ENCODE measurements around the gene DNAJC6. TPM values are rescaled to one million over a fixed set of nuclear protein-coding genes. Genes with fewer than 3 reads are reported as not detected.

Gene DNAJC6
- total RNA-seq, 1 donor from 2014 or later: 21.9 TPM

DNA sequence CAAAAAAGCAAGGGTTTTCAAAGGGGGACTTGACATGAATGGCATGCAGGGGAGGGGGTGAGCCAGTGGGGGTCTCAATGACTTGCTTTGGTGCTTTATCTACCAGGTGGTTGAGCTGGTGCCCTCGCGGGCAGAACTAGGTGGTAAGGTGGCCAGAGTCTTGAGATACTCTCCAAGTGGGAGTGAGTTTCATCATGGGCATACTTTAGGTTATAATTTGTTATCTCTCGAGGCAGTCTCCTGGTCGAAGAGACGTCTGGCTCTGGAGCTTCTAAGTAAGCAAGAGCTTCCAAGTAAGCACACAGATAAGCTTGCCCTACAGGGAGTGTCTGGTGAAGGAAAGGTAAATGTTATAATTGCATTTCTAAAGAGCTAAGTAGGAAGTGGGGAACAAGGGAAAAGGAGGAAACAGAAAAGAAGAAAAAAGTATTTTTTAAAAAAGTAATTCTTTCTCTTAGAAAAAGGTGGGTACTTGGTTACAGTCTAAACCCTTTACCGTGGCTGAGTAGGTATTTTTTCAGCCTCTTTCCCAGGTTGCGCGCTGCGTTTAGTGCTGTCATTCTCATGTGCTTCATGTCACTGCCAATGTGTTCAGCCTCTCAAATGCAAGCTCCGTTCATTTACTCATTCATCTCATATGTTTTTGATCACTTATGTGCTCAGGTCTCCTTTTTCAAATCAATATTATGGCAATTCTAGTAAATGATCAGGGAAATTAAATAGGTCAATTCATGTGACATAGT is 31.6 kb upstream of the DNAJC6 start:
- H3K36me3 Mint-ChIP-seq: no peaks in the 10 kb centered on the region
- no peak overlapping the region for H3K9ac ChIP-seq
- no peak overlapping the region for H3K4me3 Mint-ChIP-seq
- H3K27me3 ChIP-seq: no peaks in the 10 kb centered on the region
- peaks cover 9% of the 10 kb centered on the region for H4K20me1 ChIP-seq (ENCODE audit: low read depth)
- no peaks in the 10 kb centered on the region for H3K36me3 ChIP-seq
- peaks cover 13% of the 10 kb centered on the region for H3K79me2 ChIP-seq (ENCODE audit: low read depth)
- peaks cover 67% of the 10 kb centered on the region for H3K4me1 ChIP-seq
- H3K27me3 Mint-ChIP-seq (ENCODE audit: insufficient read depth, low read depth): peaks cover 2% of the 10 kb centered on the region
- no peak overlapping the region for H3K4me3 ChIP-seq
- H3K27ac ChIP-seq: no peak overlapping the region
- H3F3A ChIP-seq (ENCODE audit: low read depth): peaks cover 49% of the 10 kb centered on the region
- H3K4me2 ChIP-seq: peak overlapping the region; percentile 80
- H2AFZ ChIP-seq (replicated peaks): no peak overlapping the region
- TF ChIP-seq EZH2 (IDR thresholded peaks at IDR 0.05): no peak
- no peak for TF ChIP-seq EZH2phosphoT487 (IDR thresholded peaks at IDR 0.05)
- TF ChIP-seq, protein P1, sequence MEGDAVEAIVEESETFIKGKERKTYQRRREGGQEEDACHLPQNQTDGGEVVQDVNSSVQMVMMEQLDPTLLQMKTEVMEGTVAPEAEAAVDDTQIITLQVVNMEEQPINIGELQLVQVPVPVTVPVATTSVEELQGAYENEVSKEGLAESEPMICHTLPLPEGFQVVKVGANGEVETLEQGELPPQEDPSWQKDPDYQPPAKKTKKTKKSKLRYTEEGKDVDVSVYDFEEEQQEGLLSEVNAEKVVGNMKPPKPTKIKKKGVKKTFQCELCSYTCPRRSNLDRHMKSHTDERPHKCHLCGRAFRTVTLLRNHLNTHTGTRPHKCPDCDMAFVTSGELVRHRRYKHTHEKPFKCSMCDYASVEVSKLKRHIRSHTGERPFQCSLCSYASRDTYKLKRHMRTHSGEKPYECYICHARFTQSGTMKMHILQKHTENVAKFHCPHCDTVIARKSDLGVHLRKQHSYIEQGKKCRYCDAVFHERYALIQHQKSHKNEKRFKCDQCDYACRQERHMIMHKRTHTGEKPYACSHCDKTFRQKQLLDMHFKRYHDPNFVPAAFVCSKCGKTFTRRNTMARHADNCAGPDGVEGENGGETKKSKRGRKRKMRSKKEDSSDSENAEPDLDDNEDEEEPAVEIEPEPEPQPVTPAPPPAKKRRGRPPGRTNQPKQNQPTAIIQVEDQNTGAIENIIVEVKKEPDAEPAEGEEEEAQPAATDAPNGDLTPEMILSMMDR (IDR thresholded peaks at IDR 0.05): no peak
- no peaks in the 10 kb centered on the region for H3K9me3 ChIP-seq (ENCODE audit: low read depth)
- peaks cover 28% of the 10 kb centered on the region for H3K4me1 Mint-ChIP-seq
- no peak overlapping the region for H3K27ac Mint-ChIP-seq
- no peaks in the 10 kb centered on the region for H3K9me3 Mint-ChIP-seq
- DNase-seq (ENCODE audit: low spot score): no peak

DNA sequence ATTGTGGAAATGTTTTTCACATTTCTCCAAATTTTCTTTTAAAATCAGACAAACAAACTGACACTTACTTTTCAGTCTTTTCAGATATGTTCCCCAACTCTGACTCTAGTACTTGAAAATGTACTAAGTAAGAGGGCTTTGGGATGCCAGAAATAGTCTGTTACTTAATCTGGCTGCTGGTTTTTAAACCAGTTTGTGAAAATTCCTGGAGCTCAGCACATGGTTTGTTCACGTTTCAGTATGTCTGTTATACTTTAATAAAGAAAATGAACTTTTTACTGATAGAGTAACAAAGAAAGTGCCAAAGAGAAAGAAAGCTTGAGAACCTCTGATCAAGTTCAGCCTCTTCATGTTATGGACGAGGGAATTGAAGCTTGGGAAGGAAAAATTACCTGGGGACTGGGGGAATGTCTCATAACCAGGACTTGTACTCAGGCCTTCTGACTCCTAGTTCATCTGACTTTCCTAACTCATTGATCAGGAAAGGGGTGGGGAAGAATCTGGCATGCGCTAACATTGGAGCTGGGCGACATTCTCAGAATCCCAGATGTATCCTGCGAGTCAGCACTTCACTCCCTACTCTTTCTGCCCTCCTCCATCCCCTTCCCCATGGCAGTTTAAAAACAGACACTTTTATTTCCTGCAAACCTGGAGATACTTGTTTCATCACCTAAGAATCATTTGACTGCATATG is 30.8 kb upstream of the DNAJC6 start:
- H4K20me1 ChIP-seq (ENCODE audit: low read depth): peaks cover 9% of the 10 kb centered on the region
- Mint-ChIP-seq H3K9me3 (no peaks in the 10 kb centered on the region), H3K4me1 (peaks cover 28% of the 10 kb centered on the region), H3K36me3 (no peaks in the 10 kb centered on the region), H3K4me3 (no peak overlapping the region), H3K27me3 (ENCODE audit: insufficient read depth, low read depth) (peaks cover 2% of the 10 kb centered on the region), H3K27ac (no peak overlapping the region)
- H3K4me1 ChIP-seq: peaks cover 68% of the 10 kb centered on the region
- H3K27ac ChIP-seq: peak overlapping the region; percentile 23
- H3K9ac ChIP-seq: no peak overlapping the region
- no peaks in the 10 kb centered on the region for H3K27me3 ChIP-seq
- H3K79me2 ChIP-seq (ENCODE audit: low read depth): peaks cover 13% of the 10 kb centered on the region
- no peaks in the 10 kb centered on the region for H3K36me3 ChIP-seq
- peak overlapping the region; percentile 38 for H3K4me3 ChIP-seq
- H2AFZ ChIP-seq (replicated peaks): peak overlapping the region; percentile 30
- peaks cover 49% of the 10 kb centered on the region for H3F3A ChIP-seq (ENCODE audit: low read depth)
- TF ChIP-seq, protein P1 (IDR thresholded peaks at IDR 0.05): no peak
- TF ChIP-seq EZH2 (IDR thresholded peaks at IDR 0.05) (no peak), EZH2phosphoT487 (IDR thresholded peaks at IDR 0.05) (no peak)
- no peaks in the 10 kb centered on the region for H3K9me3 ChIP-seq (ENCODE audit: low read depth)
- DNase-seq (ENCODE audit: low spot score): peak; percentile 13
- peak overlapping the region; percentile 80 for H3K4me2 ChIP-seq

DNA sequence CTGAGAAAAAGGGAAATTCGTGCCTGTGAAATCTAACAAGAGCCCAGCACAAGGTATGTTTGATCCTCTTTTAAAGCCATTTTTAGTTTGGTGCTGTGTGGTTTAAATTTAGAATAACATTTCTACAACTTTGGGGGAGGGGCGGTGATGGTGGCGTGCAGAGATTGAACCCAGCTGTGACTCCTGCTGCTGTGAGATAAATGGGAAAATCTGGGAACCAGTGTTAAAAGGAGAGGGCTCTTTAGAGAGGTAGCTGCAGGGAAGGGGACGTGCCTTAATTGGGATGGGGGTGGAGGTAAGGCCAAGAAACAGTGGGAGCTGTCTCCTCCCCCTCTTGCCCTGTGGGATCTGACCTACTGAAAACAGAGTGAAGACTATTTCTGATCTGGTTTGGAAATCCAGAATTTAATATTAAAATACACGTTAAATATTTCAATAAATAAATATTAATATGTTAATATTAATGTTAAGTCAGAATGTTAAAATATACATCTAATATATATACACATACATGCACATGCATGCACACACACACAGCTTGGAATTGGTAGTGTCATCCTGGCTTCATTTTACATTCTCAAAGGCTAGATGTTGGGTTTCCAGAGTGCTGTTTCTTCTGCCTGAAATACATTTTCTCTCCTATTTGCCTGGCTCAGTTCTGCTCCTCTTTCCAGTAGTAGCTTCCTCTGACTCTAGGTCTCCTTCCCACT is 30.1 kb upstream of the DNAJC6 start:
- Histone ChIP-seq H3K27ac (peak overlapping the region; percentile 50), H3K9ac (no peak overlapping the region), H3K79me2 (ENCODE audit: low read depth) (peaks cover 13% of the 10 kb centered on the region), H4K20me1 (ENCODE audit: low read depth) (peaks cover 9% of the 10 kb centered on the region), H3K27me3 (no peaks in the 10 kb centered on the region), H3K36me3 (no peaks in the 10 kb centered on the region), H2AFZ (replicated peaks) (peak overlapping the region; percentile 30), H3K4me3 (peak overlapping the region; percentile 38), H3K4me2 (peak overlapping the region; percentile 80), H3F3A (ENCODE audit: low read depth) (peaks cover 49% of the 10 kb centered on the region), H3K9me3 (ENCODE audit: low read depth) (no peaks in the 10 kb centered on the region), H3K4me1 (peaks cover 68% of the 10 kb centered on the region)
- Mint-ChIP-seq H3K4me1 (peaks cover 28% of the 10 kb centered on the region), H3K4me3 (peak overlapping the region; percentile 39), H3K9me3 (no peaks in the 10 kb centered on the region), H3K27ac (peak overlapping the region; percentile 7), H3K36me3 (no peaks in the 10 kb centered on the region), H3K27me3 (ENCODE audit: insufficient read depth, low read depth) (peaks cover 2% of the 10 kb centered on the region)
- TF ChIP-seq EZH2 (IDR thresholded peaks at IDR 0.05): no peak
- TF ChIP-seq, protein P1 (IDR thresholded peaks at IDR 0.05): no peak
- no peak for TF ChIP-seq EZH2phosphoT487 (IDR thresholded peaks at IDR 0.05)
- DNase-seq (ENCODE audit: low spot score): peak; percentile 40

All from neural progenitor cell (in vitro differentiated cells).